GM12892 (cell line): ENCODE results near the gene ZBTB16.

Experiments used
- DNase-seq: peaks from one replicate; pipeline ENCODE4 v3.0.0; 2011; ENCODE audit not compliant: insufficient read length
- FAIRE-seq: peaks from 2 replicates; lab custom pipeline; 2011; peaks lifted over from hg19 to GRCh38; lab: Jason Lieb, UNC
- POLR2A ChIP-seq: IDR thresholded peaks from 2 replicates; pipeline ENCODE4 v1.6.1; 2011; ENCODE audit warnings: low read depth, low read length, control low read depth
- POLR2AphosphoS5 ChIP-seq: IDR thresholded peaks from 2 replicates; pipeline ENCODE4 v1.6.1; 2011; ENCODE audit warnings: low read depth, low read length, control low read depth
- TAF1 ChIP-seq: IDR thresholded peaks from 2 replicates; pipeline ENCODE4 v1.6.1; 2011; ENCODE audit warnings: low read depth, mild to moderate bottlenecking, control low read depth, low read length, borderline replicate concordance

The ZBTB16 gene

GRCh38 chr11:114130629-114131277 lies 71.2 kb downstream of the ZBTB16 start:
- FAIRE-seq: no peak
- TF ChIP-seq POLR2A (no peak), POLR2AphosphoS5 (no peak), TAF1 (no peak)
- no peak for DNase-seq

GRCh38 chr11:114131461-114131864 lies 72.0 kb downstream of the ZBTB16 start:
- no peak for TF ChIP-seq TAF1
- TF ChIP-seq POLR2A: no peak
- no peak for TF ChIP-seq POLR2AphosphoS5
- DNase-seq (no peak), FAIRE-seq (no peak)

- FAIRE-seq (no peak), DNase-seq (no peak)
- TF ChIP-seq POLR2AphosphoS5: no peak
- TF ChIP-seq POLR2A: no peak
- TF ChIP-seq TAF1: no peak
These were observed 72.9 kb downstream of the ZBTB16 start for GRCh38 chr11:114132417-114132816.

GRCh38 chr11:114132944-114133394 lies 73.5 kb downstream of the ZBTB16 start:
- no peak for FAIRE-seq
- TF ChIP-seq TAF1 (no peak), POLR2AphosphoS5 (no peak), POLR2A (no peak)
- DNase-seq: no peak

GRCh38 chr11:114133548-114134329 lies 74.2 kb downstream of the ZBTB16 start:
- TF ChIP-seq POLR2A (no peak), POLR2AphosphoS5 (no peak), TAF1 (no peak)
- FAIRE-seq (no peak), DNase-seq (no peak)

GRCh38 chr11:114134870-114135269 lies 75.4 kb downstream of the ZBTB16 start:
- DNase-seq (no peak), FAIRE-seq (no peak)
- no peak for TF ChIP-seq TAF1
- TF ChIP-seq POLR2AphosphoS5: no peak
- no peak for TF ChIP-seq POLR2A

- no peak for DNase-seq
- TF ChIP-seq POLR2A (no peak), POLR2AphosphoS5 (no peak), TAF1 (no peak)
- no peak for FAIRE-seq
These were observed 76.2 kb downstream of the ZBTB16 start for GRCh38 chr11:114135737-114136151.

- TF ChIP-seq TAF1 (no peak), POLR2AphosphoS5 (no peak), POLR2A (no peak)
- no peak for FAIRE-seq
- no peak for DNase-seq
These were observed 77.5 kb downstream of the ZBTB16 start for GRCh38 chr11:114136686-114137640.

- no peak for TF ChIP-seq TAF1
- TF ChIP-seq POLR2AphosphoS5: no peak
- no peak for TF ChIP-seq POLR2A
- DNase-seq (no peak), FAIRE-seq (no peak)
These were observed 78.3 kb downstream of the ZBTB16 start for GRCh38 chr11:114137838-114138237.

GRCh38 chr11:114138411-114138810 lies 78.9 kb downstream of the ZBTB16 start:
- no peak for FAIRE-seq
- DNase-seq: no peak
- TF ChIP-seq TAF1 (no peak), POLR2AphosphoS5 (no peak), POLR2A (no peak)

GRCh38 chr11:114140826-114141225 lies 81.3 kb downstream of the ZBTB16 start:
- FAIRE-seq (no peak), DNase-seq (no peak)
- TF ChIP-seq POLR2A (no peak), TAF1 (no peak), POLR2AphosphoS5 (no peak)
